Stimulated activated CD4-positive, alpha-beta T cell treated with anti-CD3 and anti-CD28 coated beads, TNF-alpha, amount 100 ng/mL, for 1 hour (primary cell): ENCODE data around the gene DCUN1D2.
"Not testable (repeated sequence)": the region's sequence is repeated elsewhere in the genome, so short reads cannot be mapped to it uniquely, and the experiment has no call there.

Experiments
- DNase-seq, 3 donors: peaks; one replicate each; pipeline ENCODE4 v3.0.0-alpha.2; 2020; ENCODE audit warnings: low read depth in 3 of 3, low spot score in 1 of 3

Gene DCUN1D2

GRCh38 chr13:113468472-113469201 lies 21.9 kb downstream of the DCUN1D2 start:
- DNase-seq, result no peak

GRCh38 chr13:113468029-113468428 lies 22.5 kb downstream of the DCUN1D2 start:
- DNase-seq, result no peak

DNA sequence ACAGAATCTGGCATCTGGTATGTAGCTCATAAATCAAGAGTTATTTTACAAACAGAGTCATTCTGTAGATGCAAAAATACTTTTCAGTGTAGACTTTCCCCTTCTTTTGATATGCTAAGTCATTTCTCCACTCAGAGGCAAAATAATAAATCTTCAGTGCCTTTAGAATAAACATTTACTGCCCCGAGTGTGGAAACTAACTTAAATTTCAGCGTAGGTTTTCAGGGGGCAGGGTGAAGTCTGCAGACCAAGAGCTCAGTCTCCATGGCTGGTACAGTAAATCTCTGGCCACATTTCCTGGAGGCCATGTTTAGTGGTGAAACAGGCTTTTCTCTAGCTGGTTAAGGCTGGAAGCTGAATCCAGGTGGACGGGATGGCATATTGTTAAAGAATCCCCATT lies 24.1 kb downstream of the DCUN1D2 start:
- no peak for DNase-seq

- no peak for DNase-seq
These were observed 25.2 kb downstream of the DCUN1D2 start for GRCh38 chr13:113465300-113465699.

GRCh38 chr13:113464476-113464875 lies 26.0 kb downstream of the DCUN1D2 start:
- no peak for DNase-seq

GRCh38 chr13:113461022-113461751 lies 29.3 kb downstream of the DCUN1D2 start:
- DNase-seq, result no peak

DNA sequence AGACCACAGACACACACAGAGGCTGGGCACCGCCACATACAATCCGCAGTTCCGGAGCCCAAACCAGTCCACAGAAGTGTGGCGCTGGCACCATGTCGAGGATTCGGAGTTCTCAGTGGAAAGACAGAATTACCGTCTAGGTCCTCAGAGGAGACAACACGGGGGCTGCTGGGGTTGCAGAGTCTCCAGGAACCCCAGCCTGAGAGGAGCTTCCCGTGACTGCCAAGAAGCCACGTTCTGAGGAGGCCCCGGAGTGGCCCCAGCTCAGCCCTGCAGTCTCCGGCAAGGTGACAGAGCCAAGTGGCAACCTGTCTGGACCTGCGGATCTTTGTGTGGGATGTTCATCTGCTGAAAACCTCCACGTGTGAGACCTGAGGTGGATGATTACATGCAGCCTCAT lies 29.9 kb downstream of the DCUN1D2 start:
- no peak for DNase-seq

- DNase-seq, result no peak
These were observed 30.4 kb downstream of the DCUN1D2 start for GRCh38 chr13:113460064-113460555.

- DNase-seq, result no peak
These were observed 32.1 kb downstream of the DCUN1D2 start for GRCh38 chr13:113458253-113459065.

GRCh38 chr13:113457510-113457909 lies 33.0 kb downstream of the DCUN1D2 start:
- DNase-seq, result no peak

DNA sequence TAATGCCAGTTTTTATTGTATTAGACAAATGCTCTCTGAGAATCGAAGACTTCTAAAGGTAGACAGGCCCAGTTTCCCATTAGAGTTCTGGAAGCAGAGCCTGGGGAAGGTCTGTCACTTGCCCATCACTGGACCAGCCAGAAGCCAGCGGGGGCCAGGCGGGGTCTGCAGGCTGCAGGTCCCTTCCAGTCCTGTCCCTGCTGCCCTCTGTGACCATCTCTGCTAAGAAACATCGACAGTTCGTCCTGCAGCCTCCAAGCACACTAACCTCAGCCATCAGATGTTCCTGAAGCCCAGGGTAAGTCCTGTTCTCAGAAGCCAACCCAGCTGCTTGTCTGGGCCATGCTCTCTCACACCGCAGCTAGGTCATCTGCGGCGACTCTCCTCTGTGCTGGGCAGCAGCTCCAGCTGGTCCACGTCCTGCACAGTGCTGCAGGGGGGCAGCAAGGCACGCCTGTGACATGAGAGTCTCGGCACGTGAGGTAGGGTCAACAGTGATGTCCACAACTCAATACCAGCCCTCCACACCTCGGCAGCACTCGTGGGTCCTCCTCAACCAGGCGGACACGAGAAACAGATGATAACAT lies 34.3 kb downstream of the DCUN1D2 start:
- no peak for DNase-seq

- no peak for DNase-seq
These were observed 35.1 kb downstream of the DCUN1D2 start for GRCh38 chr13:113455384-113455783.

DNA sequence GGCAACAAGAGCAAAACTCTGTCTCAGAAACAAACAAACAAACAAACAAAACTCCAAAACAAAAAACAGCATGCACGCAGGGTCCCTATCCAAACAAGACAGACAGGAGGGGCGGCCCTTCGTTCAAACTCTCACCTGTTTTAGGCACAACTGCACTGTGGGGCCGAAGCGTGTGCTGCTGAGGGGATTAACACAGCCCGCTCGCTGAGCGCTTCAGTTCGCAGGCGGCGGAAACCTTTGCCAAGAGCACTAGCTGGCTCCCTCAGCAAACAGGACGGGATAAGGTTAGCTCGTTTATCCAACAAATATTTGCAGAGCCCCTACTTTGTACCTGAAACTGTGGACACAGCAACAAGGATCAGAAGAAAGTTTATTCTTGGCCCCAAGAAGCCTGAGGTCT lies 35.6 kb downstream of the DCUN1D2 start:
- no peak for DNase-seq

DNA sequence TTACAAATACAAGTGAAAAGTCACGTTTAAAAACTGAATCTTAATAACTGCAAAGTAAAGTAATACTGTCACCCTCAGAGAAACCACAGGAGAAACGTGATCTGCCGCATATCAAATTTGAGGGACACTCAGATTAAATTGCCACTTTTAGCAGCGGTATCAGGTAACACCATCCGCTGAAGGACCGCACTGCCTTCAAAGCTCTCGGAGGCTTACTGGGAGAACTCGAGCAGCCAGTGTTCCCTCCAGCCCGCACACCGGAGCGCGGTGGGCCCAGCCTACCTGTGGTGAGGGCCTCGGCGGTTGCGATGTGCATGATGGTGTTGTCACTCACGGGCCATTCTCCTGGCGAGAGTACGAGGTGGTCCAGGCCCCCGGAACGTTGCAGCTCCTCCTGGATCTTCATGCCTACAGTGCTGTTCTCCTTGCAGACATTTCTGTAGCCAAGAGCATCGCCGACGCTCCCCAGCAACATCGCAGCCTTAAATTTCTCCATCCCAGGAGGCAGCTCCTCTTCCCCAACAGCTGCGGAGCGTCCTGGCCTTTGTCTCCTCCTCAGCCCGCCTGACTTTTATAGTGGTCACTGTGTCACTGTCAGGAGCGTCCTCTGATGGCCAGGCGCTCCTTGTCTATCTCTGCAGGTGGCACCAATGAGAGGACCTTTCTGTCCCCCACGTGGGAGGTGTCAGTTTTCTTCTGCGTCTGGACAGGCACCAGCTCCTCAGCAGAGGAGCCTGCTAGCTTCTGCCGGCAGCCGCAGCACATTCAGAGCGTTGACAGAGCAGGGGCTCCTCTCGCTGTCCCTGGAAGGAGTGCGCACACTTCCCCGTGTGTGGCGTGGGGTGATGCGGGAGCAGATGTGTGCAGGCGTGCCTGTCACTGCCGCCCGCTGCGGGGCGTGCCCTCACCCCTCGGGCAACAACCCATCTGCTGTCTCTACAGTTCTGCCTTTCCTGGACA lies 37.3 kb downstream of the DCUN1D2 start, which contains the start of gene ADPRHL1:
Gene ADPRHL1 (minus strand): TSS at position 547 of the 960 bp plus-strand sequence. CDS start 51 bp downstream, at position 496.
- no peak for DNase-seq

- no peak for DNase-seq
These were observed 38.0 kb downstream of the DCUN1D2 start for GRCh38 chr13:113452466-113452865.

GRCh38 chr13:113451951-113452421 lies 38.5 kb downstream of the DCUN1D2 start:
- DNase-seq, result no peak

DNA sequence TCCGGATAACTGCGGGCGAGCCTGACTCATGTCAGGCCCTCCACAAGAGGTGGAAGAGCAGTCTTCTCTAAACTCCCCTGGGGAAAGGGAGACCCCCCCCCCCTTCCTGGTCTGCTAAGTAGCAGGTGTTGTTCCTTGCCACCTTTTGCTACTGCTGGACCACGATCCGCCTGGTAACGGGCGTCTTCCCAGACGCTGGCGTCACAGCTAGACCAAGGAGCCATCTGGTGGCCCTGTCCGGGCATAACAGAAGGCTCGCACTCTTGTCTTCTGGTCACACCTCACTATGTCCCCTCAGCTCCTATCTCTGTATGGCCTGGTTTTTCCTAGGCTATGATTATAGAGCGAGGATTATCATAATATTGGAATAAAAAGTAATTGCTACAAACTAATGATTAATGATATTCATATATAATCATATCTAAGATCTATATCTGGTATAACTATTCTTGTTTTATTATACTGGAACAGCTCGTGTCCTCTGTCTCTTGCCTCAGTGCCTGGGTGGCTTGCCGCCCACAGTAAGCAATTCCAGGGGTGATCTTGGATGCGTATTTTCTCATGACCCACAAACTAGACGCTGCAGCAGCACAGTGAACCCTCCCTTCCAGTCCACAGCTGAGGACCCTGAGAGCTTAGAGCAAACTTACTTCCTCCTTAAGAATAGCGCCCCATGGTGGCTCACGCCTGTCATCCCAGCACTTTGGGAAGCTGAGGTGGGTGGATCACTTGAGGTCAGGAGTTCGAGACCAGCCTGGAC lies 39.5 kb downstream of the DCUN1D2 start:
- DNase-seq, result not testable (repeated sequence)

- not testable (repeated sequence) for DNase-seq
These were observed 40.2 kb downstream of the DCUN1D2 start for GRCh38 chr13:113450348-113450744.
